GM18511 (cell line): ENCODE results near the gene SVIL.

Source experiments
- ATAC-seq: cut with Tn5 transposase; IDR thresholded peaks from one replicate; pipeline ENCODE4 v1.9.1; 2021; ENCODE audit warnings: mild to moderate bottlenecking, moderate library complexity; ENCODE audit not compliant: unreplicated experiment

The SVIL gene

GRCh38 chr10:29431711-29432110 is 203.1 kb downstream of the SVIL start:
- no peak for ATAC-seq

DNA sequence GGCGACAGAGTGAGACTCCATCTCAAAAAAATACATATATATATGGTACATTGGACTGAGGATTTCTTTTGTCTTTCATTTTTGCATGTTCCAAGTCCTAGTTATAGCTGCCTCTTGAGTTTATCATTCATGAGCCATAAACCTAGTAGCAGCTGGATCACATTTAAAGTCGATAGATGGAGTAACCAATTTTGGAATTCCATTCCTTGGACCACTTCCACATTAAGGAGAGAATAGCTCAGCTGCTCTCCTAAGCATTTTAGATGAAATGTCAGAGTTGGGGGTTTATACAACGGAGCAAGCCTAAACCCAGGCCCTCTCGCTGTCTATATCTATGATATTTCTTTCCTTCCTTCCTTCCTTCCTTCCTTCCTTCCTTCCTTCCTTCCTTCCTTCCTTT is 204.7 kb downstream of the SVIL start:
- no peak for ATAC-seq

DNA sequence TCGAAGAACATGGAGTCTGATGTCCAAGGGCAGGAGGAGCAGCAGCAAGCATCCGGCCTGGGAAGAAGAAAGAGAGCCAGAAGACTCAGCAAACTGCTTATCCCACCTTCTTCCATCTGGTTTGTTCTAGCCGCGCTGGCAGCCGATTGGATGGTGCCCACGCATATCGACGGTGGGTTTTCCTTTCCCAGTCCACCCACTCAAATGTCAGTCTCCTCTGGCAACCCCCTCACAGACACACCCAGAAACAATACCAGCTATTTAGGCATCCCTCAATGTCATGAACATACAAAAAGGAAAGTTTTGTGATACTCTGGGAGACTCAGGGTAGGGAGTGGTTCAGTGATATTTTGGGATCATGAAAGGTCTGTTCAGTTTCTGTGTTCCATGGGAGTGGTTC is 206.3 kb downstream of the SVIL start:
- no peak for ATAC-seq

DNA sequence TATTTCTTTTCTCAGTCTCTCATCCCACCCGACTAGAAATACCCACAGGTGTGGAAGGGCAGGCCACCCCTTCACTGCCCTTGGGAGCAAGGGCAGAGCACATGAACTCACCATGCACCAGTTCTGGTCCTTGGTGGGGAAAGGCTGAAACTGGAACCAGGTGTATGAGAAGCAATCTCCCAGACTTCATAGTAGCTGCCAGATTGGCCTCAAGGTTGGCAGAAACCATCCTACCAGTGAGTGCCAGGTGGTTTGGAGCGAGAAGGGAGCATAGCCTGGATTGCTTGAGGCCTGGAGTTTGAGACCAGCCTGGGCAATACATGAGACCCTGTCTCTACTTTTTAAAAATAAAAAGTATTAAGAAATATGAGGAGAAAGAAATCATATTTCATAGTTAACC is 207.1 kb downstream of the SVIL start:
- ATAC-seq = no peak

DNA sequence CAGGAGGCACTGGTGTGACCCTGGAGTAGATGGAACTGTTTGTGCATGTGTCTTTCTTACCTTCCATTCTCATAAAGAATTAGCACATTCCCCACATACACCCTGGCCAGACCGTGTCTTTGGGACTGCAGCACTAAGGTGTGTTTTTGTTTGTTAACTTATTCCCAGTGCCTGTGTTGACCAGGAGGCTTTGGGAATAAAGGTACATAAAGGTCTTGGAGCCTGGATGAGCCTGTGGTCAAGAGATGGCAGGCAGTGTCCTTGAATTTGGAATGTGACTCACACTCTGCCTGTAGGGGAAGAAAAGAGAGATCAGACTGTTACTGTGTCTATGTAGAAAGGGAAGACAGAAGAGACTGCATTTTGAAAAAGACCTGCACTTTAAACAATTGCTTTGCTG is 208.4 kb downstream of the SVIL start:
- ATAC-seq = no peak

- ATAC-seq = no peak
These were observed 210.8 kb downstream of the SVIL start for GRCh38 chr10:29424017-29424416.

GRCh38 chr10:29420744-29421143 is 214.0 kb downstream of the SVIL start:
- no peak for ATAC-seq

DNA sequence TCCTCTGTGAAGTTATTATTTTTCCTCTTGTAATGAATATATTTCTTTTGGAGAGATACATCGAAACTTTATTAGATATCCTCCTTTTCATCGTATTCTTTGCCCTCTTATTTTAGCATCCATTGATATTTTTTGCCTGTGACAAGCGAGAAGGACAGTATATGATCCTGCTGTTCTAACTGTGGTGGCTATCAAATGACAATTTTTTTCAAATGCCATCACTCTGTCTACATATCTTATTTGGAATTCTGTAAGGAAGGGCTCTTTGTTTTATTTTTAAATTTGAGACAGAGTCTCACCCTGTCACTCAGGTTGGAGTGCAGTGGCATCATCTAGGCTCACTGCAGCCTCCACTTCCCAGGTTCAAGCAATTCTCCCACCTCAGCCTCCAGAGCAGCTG is 217.4 kb downstream of the SVIL start:
- ATAC-seq = no peak

- no peak for ATAC-seq
These were observed 218.9 kb downstream of the SVIL start for GRCh38 chr10:29415876-29416275.

DNA sequence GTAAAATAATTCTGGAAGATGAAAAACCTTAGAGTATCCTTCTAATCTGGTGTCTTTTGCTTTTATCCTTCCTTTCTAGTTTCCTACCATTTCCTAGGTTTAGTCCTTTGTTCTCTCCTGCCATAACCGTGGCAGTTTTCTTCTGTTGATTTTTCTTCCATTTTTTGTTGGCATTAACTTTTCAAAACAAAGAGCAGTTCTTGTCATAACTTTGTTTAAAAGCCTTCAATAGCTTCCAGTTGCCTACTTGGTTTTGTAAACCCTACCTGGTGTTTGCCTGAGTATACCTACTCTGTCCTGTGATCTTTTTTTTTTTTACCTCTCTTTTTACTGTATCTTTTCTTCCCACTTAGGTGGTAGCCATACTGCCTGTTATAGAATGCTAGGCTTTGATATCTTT is 220.3 kb downstream of the SVIL start:
- no peak for ATAC-seq

- ATAC-seq = no peak
These were observed 222.3 kb downstream of the SVIL start for GRCh38 chr10:29412485-29412884.

DNA sequence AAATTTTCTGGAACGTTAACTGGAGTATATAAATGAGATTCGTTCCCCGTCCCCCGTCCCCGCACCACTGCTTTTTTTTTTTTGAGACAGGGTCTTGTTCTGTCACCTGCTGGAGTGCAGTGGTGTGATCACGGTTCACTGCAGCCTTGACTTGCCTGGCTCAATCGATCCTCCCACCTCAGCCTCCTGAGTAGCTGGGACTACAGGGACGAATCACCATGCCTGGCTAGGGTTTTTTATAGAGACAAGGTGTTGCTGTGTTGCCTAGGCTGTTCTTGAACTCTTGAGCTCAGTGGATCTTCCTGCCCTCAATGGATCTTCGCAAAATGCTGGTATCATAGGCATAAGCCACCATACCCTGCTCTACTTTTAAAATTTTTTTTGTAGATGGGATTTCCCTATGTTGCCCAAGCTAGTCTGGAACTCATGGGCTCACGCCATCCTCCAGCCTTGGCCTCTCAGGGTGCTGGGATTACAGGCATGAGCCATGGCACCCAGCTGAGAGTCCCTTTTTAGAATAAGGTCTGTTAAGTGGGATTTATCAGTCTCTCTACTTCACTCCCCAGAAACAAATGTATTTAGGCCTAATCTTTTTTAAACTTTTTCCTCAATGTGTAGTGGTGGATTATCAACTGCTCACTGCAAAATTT is 223.0 kb downstream of the SVIL start:
- no peak for ATAC-seq

- peak; percentile 70 for ATAC-seq
These were observed 225.3 kb downstream of the SVIL start for GRCh38 chr10:29409241-29410054.

DNA sequence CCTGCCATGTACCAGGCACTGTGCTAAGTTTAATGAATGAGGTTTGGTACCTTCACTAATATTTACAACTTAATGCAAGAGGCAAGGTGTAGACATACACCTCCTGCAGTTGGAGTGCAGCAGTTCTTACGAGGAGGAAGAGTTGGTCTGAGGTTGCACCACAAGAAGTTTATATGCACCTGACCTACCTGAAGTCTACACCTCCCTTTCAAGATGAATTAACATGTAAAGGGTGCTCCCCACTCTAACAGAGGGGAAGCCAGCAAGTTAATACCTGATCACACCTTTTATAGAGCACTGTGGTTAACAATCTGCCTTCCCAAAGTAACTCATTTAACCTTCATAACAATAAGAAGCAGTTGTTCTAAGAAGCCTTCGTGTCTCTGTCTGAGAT is 225.9 kb downstream of the SVIL start:
- ATAC-seq = no peak
